Measurements from ENCODE around the gene ASB9.

- TF ChIP-seq, protein P1, sequence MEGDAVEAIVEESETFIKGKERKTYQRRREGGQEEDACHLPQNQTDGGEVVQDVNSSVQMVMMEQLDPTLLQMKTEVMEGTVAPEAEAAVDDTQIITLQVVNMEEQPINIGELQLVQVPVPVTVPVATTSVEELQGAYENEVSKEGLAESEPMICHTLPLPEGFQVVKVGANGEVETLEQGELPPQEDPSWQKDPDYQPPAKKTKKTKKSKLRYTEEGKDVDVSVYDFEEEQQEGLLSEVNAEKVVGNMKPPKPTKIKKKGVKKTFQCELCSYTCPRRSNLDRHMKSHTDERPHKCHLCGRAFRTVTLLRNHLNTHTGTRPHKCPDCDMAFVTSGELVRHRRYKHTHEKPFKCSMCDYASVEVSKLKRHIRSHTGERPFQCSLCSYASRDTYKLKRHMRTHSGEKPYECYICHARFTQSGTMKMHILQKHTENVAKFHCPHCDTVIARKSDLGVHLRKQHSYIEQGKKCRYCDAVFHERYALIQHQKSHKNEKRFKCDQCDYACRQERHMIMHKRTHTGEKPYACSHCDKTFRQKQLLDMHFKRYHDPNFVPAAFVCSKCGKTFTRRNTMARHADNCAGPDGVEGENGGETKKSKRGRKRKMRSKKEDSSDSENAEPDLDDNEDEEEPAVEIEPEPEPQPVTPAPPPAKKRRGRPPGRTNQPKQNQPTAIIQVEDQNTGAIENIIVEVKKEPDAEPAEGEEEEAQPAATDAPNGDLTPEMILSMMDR (IDR thresholded peaks at IDR 0.05), result no peak
- TF ChIP-seq TCF7L2 (IDR thresholded peaks at IDR 0.05; ENCODE audit: low read depth, low read length), result no peak
- no peak for TF ChIP-seq SIN3A (IDR thresholded peaks at IDR 0.05; ENCODE audit: borderline replicate concordance, insufficient read depth, low read depth, low read length)
- TF ChIP-seq POLR2AphosphoS5 (IDR thresholded peaks at IDR 0.05; ENCODE audit: low read depth, low read length), result no peak
- no peak for TF ChIP-seq REST (IDR thresholded peaks at IDR 0.05; ENCODE audit: insufficient read depth in 1 of 2, low read depth in 2 of 2, low read length in 1 of 2)
These were observed 53.6 kb downstream of the ASB9 start for GRCh38 chrX:15216280-15216679.
